ENCODE data around the gene NR5A2. TPM values are rescaled to one million over a fixed set of nuclear protein-coding genes. Genes with fewer than 3 reads are reported as not detected.

NR5A2 gene
- total RNA-seq, 1 donor from 2014 or later, result 2.0 TPM

GRCh38 chr1:200173097-200173618 is 145.6 kb downstream of the NR5A2 start:
- no peak for DNase-seq
- Mint-ChIP-seq H3K4me1 (ENCODE audit: low read depth, unreplicated experiment) (peaks cover 21% of the 10 kb centered on the region), H3K4me3 (ENCODE audit: unreplicated experiment) (no peak overlapping the region), H3K27ac (ENCODE audit: unreplicated experiment) (peak overlapping the region; percentile 11), H3K27me3 (ENCODE audit: unreplicated experiment) (no peaks in the 10 kb centered on the region), H3K36me3 (ENCODE audit: unreplicated experiment) (no peaks in the 10 kb centered on the region), H3K9me3 (ENCODE audit: unreplicated experiment) (no peaks in the 10 kb centered on the region)
- TF ChIP-seq, protein P1, sequence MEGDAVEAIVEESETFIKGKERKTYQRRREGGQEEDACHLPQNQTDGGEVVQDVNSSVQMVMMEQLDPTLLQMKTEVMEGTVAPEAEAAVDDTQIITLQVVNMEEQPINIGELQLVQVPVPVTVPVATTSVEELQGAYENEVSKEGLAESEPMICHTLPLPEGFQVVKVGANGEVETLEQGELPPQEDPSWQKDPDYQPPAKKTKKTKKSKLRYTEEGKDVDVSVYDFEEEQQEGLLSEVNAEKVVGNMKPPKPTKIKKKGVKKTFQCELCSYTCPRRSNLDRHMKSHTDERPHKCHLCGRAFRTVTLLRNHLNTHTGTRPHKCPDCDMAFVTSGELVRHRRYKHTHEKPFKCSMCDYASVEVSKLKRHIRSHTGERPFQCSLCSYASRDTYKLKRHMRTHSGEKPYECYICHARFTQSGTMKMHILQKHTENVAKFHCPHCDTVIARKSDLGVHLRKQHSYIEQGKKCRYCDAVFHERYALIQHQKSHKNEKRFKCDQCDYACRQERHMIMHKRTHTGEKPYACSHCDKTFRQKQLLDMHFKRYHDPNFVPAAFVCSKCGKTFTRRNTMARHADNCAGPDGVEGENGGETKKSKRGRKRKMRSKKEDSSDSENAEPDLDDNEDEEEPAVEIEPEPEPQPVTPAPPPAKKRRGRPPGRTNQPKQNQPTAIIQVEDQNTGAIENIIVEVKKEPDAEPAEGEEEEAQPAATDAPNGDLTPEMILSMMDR (IDR thresholded peaks at IDR 0.05; ENCODE audit: partially characterized antibody, unreplicated experiment), result no peak

DNA sequence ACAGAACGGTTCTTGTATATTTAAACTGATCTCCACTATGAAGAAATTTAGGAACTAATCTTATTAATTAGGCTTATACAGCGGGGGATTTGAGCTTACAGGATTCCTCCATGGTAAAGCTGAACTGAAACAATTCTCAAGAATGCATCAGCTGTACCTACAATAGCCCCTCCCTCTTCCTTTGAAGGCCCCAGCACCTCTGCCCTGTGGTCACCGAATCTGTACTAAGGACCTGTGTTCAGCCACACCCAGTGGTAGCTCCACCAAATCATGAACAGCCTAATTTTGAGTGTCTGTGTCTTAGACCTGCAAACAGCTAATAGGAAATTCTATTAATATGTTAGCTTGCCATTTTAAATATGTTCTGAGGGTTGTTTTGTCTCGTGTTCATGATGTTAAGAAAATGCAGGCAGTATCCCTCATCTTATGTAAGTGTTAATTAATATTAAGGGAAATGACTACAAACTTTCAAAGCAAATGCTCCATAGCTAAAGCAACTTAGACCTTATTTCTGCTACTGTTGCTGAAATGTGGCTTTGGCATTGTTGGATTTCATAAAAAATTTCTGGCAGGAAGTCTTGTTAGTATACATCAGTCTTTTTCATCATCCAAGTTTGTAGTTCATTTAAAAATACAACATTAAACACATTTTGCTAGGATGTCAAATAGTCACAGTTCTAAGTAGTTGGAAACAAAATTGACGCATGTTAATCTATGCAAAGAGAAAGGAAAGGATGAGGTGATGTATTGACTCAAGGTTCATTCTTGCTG is 147.2 kb downstream of the NR5A2 start:
- DNase-seq, result no peak
- H3K27ac Mint-ChIP-seq (ENCODE audit: unreplicated experiment), result no peak overlapping the region
- H3K27me3 Mint-ChIP-seq (ENCODE audit: unreplicated experiment), result no peaks in the 10 kb centered on the region
- TF ChIP-seq, protein P1 (IDR thresholded peaks at IDR 0.05; ENCODE audit: partially characterized antibody, unreplicated experiment), result no peak
- H3K4me3 Mint-ChIP-seq (ENCODE audit: unreplicated experiment), result no peak overlapping the region
- H3K9me3 Mint-ChIP-seq (ENCODE audit: unreplicated experiment), result no peaks in the 10 kb centered on the region
- no peaks in the 10 kb centered on the region for H3K36me3 Mint-ChIP-seq (ENCODE audit: unreplicated experiment)
- H3K4me1 Mint-ChIP-seq (ENCODE audit: low read depth, unreplicated experiment), result peaks cover 21% of the 10 kb centered on the region

DNA sequence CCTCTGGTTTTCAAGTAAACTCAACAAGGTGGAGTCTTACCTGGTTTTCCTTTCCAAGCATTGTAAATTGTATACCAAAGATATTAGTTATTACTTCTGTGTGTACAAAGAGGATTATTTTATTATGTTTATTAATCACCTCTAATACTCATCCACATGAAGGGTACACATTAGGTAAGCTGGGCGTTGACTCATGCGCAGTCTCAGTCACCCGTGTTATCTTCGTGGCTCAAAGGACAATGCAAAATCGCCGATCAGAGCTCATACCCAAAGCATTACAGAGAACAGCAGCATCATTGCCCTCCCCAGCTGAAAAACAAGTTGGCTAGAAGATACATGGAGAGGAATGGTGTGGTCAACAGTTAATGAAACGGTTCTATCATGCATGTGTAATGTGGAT is 148.7 kb downstream of the NR5A2 start:
- H3K27ac Mint-ChIP-seq (ENCODE audit: unreplicated experiment), result no peak overlapping the region
- H3K4me1 Mint-ChIP-seq (ENCODE audit: low read depth, unreplicated experiment), result peaks cover 14% of the 10 kb centered on the region
- no peak overlapping the region for H3K4me3 Mint-ChIP-seq (ENCODE audit: unreplicated experiment)
- no peaks in the 10 kb centered on the region for H3K36me3 Mint-ChIP-seq (ENCODE audit: unreplicated experiment)
- TF ChIP-seq, protein P1 (IDR thresholded peaks at IDR 0.05; ENCODE audit: partially characterized antibody, unreplicated experiment), result no peak
- H3K9me3 Mint-ChIP-seq (ENCODE audit: unreplicated experiment), result no peaks in the 10 kb centered on the region
- DNase-seq, result no peak
- H3K27me3 Mint-ChIP-seq (ENCODE audit: unreplicated experiment), result peaks cover 2% of the 10 kb centered on the region

GRCh38 chr1:200176798-200177197 is 149.3 kb downstream of the NR5A2 start:
- H3K4me3 Mint-ChIP-seq (ENCODE audit: unreplicated experiment), result no peak overlapping the region

More at GRCh38 chr1:200176798-200177197, 149.3 kb downstream of the NR5A2 start:
- Mint-ChIP-seq H3K27ac (ENCODE audit: unreplicated experiment) (no peak overlapping the region), H3K27me3 (ENCODE audit: unreplicated experiment) (peaks cover 2% of the 10 kb centered on the region), H3K4me1 (ENCODE audit: low read depth, unreplicated experiment) (peaks cover 14% of the 10 kb centered on the region), H3K9me3 (ENCODE audit: unreplicated experiment) (no peaks in the 10 kb centered on the region), H3K36me3 (ENCODE audit: unreplicated experiment) (no peaks in the 10 kb centered on the region)
- TF ChIP-seq, protein P1 (IDR thresholded peaks at IDR 0.05; ENCODE audit: partially characterized antibody, unreplicated experiment), result no peak
- DNase-seq, result no peak

Data from glutamatergic neuron (in vitro differentiated cells).